Trophoblast cell (in vitro differentiated cells and primary cell): ENCODE measurements around the gene GPR180.

Experiments used
- DNase-seq, 2 donors: peaks; one replicate each; pipeline ENCODE4 v3.0.0-alpha.2; 2016
- H2AFZ ChIP-seq: 2 replicates; pipeline ENCODE4 v1.6.1; 2013; ENCODE audit warnings: low read length, moderate library complexity, mild to moderate bottlenecking; ENCODE audit not compliant: insufficient read depth, poor library complexity
- H2AK5ac ChIP-seq: 2 replicates; pipeline ENCODE4 v1.6.1; 2013; ENCODE audit warnings: mild to moderate bottlenecking, low read length
- H2BK120ac ChIP-seq: 2 replicates; pipeline ENCODE4 v1.6.1; 2013; ENCODE audit warnings: low read length, mild to moderate bottlenecking, moderate library complexity; ENCODE audit not compliant: insufficient read depth, poor library complexity
- H2BK12ac ChIP-seq: 2 replicates; pipeline ENCODE4 v1.6.1; 2013; ENCODE audit warnings: mild to moderate bottlenecking, low read length, moderate library complexity
- H2BK5ac ChIP-seq: 2 replicates; pipeline ENCODE4 v1.6.1; 2013; ENCODE audit warnings: low read length, low read depth, moderate library complexity, mild to moderate bottlenecking; ENCODE audit not compliant: poor library complexity
- H3K14ac ChIP-seq: 2 replicates; pipeline ENCODE4 v1.6.1; 2013; ENCODE audit warnings: mild to moderate bottlenecking, low read length
- H3K18ac ChIP-seq: 2 replicates; pipeline ENCODE4 v1.6.1; 2013; ENCODE audit warnings: mild to moderate bottlenecking, low read length
- H3K23ac ChIP-seq: 2 replicates; pipeline ENCODE4 v1.6.1; 2013; ENCODE audit warnings: low read length
- H3K27ac ChIP-seq: 2 replicates; pipeline ENCODE4 v1.5.1; 2013; ENCODE audit warnings: low read depth, mild to moderate bottlenecking, inconsistent platforms, low read length, moderate library complexity
- H3K27me3 ChIP-seq: 2 replicates; pipeline ENCODE4 v1.6.1; 2013; ENCODE audit warnings: inconsistent platforms, mild to moderate bottlenecking, low read length, moderate library complexity; ENCODE audit not compliant: insufficient read depth
- H3K36me3 ChIP-seq, 2 experiments: 1 replicate in 1 of 2; 2 replicates in 1 of 2; pipeline ENCODE4 v1.6.1; 2013; ENCODE audit warnings: low read length in 2 of 2, mild to moderate bottlenecking in 2 of 2, moderate library complexity in 1 of 2; ENCODE audit not compliant: insufficient read depth in 2 of 2, control insufficient read depth in 1 of 2
- H3K4ac ChIP-seq: 2 replicates; pipeline ENCODE4 v1.6.1; 2013; ENCODE audit warnings: low read depth, mild to moderate bottlenecking, low read length, moderate library complexity
- H3K4me1 ChIP-seq, 2 experiments: 1 replicate in 1 of 2; 2 replicates in 1 of 2; pipeline ENCODE4 v1.6.1; 2013; ENCODE audit warnings: low read length in 2 of 2, mild to moderate bottlenecking in 2 of 2, moderate library complexity in 1 of 2; ENCODE audit not compliant: insufficient read depth in 2 of 2, control insufficient read depth in 1 of 2
- H3K4me2 ChIP-seq: 2 replicates; pipeline ENCODE4 v1.6.1; 2013; ENCODE audit warnings: inconsistent platforms, mild to moderate bottlenecking, low read length, moderate library complexity
- H3K4me3 ChIP-seq: 2 replicates; pipeline ENCODE4 v1.5.1; 2013; ENCODE audit warnings: mild to moderate bottlenecking, low read depth, low read length, inconsistent platforms
- H3K79me1 ChIP-seq: one replicate; pipeline ENCODE4 v1.6.1; 2013; ENCODE audit warnings: low read length
- H3K79me2 ChIP-seq: 2 replicates; pipeline ENCODE4 v1.6.1; 2013; ENCODE audit warnings: low read length, mild to moderate bottlenecking; ENCODE audit not compliant: control insufficient read depth, insufficient read depth, poor library complexity
- H3K9ac ChIP-seq: 2 replicates; pipeline ENCODE4 v1.6.1; 2013; ENCODE audit warnings: mild to moderate bottlenecking, low read length
- H3K9me3 ChIP-seq: 2 replicates; pipeline ENCODE4 v1.6.1; 2013; ENCODE audit warnings: low read depth, mild to moderate bottlenecking, control low read depth, inconsistent platforms, low read length; ENCODE audit not compliant: insufficient read depth
- H4K12ac ChIP-seq: 2 replicates; pipeline ENCODE4 v1.6.1; 2013; ENCODE audit warnings: low read depth, mild to moderate bottlenecking, low read length, moderate library complexity
- H4K8ac ChIP-seq: 2 replicates; pipeline ENCODE4 v1.6.1; 2013; ENCODE audit warnings: low read depth, mild to moderate bottlenecking, low read length, moderate library complexity
- H4K91ac ChIP-seq: one replicate; pipeline ENCODE4 v1.6.1; 2013; ENCODE audit warnings: low read depth, mild to moderate bottlenecking, low read length, moderate library complexity
- WGBS: extraction: QIAGEN DNeasy Blood & Tissue Kit; methylation state at CpG from one replicate; pipeline ENCODE4 v1.1.7; 2013; ENCODE audit warnings: missing lambda C conversion rate; ENCODE audit not compliant: insufficient read length, insufficient coverage; ENCODE audit errors: extremely low coverage; 5-methylcytosine and 5-hydroxymethylcytosine counted together

Gene GPR180

DNA sequence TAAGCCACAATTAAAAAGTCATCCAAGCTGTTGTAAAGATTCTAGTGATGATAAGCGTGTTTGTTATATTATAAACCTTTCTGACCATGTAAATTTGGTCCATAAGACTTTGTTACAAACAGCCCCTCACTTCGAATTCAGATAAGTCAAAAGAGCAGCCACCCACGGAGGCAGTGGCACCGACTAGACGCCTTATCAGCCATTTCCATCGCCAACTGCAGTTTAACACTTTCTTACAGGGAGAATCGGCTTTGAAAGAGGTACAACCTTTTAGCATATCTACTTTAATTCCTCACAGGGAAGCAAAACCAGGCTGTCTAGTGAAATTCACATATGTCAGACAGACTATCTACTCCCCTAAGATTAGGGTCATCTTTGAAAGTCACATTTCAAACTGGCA lies 63.2 kb downstream of the GPR180 start:
- H3K4ac ChIP-seq: no peak overlapping the region
- no peaks in the 10 kb centered on the region for H3K36me3 ChIP-seq
- no peak overlapping the region for H3K23ac ChIP-seq
- no peaks in the 10 kb centered on the region for H3K4me1 ChIP-seq
- H3K4me3 ChIP-seq: no peak overlapping the region
- no CpG with 5 or more reads among the region's 7 CpGs for WGBS
- H3K9me3 ChIP-seq: no peaks in the 10 kb centered on the region
- no peak overlapping the region for H2BK5ac ChIP-seq
- H3K14ac ChIP-seq: no peak overlapping the region
- no peak overlapping the region for H4K8ac ChIP-seq
- H3K4me2 ChIP-seq: no peak overlapping the region
- no peak overlapping the region for H4K91ac ChIP-seq
- H2AK5ac ChIP-seq: no peak overlapping the region
- no peak overlapping the region for H4K12ac ChIP-seq
- no peak overlapping the region for H2BK120ac ChIP-seq
- H3K9ac ChIP-seq: no peak overlapping the region
- H3K27me3 ChIP-seq: no peaks in the 10 kb centered on the region
- no peak overlapping the region for H3K18ac ChIP-seq
- H3K79me2 ChIP-seq: no peaks in the 10 kb centered on the region
- H2BK12ac ChIP-seq: no peak overlapping the region
- no peak for DNase-seq
- H3K27ac ChIP-seq: no peak overlapping the region
- no peaks in the 10 kb centered on the region for H3K79me1 ChIP-seq
- H2AFZ ChIP-seq: no peak overlapping the region

DNA sequence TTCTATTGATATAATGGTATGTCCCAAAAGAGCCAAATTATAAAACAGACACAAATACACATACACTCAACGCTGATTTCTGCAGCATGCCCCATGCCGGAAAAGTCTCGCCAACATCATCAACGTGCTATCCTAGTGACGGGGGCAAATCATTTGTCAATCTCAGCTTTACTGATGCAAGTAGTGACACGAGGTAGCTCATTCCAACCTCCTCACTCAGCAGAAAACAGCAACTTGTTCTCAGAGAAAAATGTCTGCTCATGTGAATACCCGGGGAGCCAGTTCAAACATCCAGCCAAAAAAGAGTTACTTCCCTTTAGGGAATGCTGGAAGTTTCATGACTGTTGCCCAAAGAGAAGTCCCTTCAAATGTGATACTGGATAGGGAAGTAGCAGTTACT lies 64.4 kb downstream of the GPR180 start:
- Histone ChIP-seq H2BK120ac (no peak overlapping the region), H3K27me3 (no peaks in the 10 kb centered on the region), H3K18ac (no peak overlapping the region), H3K9me3 (no peaks in the 10 kb centered on the region), H2BK12ac (no peak overlapping the region), H3K79me1 (no peaks in the 10 kb centered on the region), H3K4ac (no peak overlapping the region), H2BK5ac (no peak overlapping the region), H3K14ac (no peak overlapping the region), H4K12ac (no peak overlapping the region), H3K4me1 (no peaks in the 10 kb centered on the region), H4K91ac (no peak overlapping the region), H4K8ac (no peak overlapping the region), H2AFZ (no peak overlapping the region), H3K36me3 (no peaks in the 10 kb centered on the region), H3K27ac (no peak overlapping the region), H3K9ac (no peak overlapping the region), H3K4me2 (no peak overlapping the region), H3K4me3 (no peak overlapping the region), H3K79me2 (no peaks in the 10 kb centered on the region), H3K23ac (no peak overlapping the region), H2AK5ac (no peak overlapping the region)
- no CpG with 5 or more reads among the region's 7 CpGs for WGBS
- no peak for DNase-seq

DNA sequence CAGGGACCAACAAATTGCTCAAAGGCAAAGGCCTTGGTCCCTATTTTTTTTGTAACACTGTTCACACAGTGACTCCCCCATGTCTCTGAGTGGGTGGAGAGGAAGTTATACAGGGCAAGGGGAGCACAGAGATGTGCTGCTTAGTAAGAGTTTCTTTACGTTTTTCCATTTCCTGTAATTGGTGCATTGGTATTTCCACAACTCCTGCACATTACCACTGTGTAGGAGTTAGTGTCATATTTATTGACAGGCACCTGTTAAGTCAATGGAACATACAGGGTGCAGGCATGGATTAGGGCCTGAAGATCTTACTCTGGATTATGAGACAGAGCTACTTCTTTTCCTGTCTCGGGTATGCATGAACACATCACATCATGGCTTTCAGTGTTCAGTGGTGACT lies 65.5 kb downstream of the GPR180 start:
- Histone ChIP-seq H3K27ac (no peak overlapping the region), H2AFZ (no peak overlapping the region), H3K27me3 (no peaks in the 10 kb centered on the region), H4K91ac (no peak overlapping the region), H3K79me1 (no peaks in the 10 kb centered on the region), H2AK5ac (no peak overlapping the region), H3K4me1 (no peaks in the 10 kb centered on the region), H3K36me3 (no peaks in the 10 kb centered on the region), H3K9ac (no peak overlapping the region), H3K4me2 (no peak overlapping the region), H3K4ac (no peak overlapping the region), H3K4me3 (no peak overlapping the region), H3K79me2 (no peaks in the 10 kb centered on the region), H2BK120ac (no peak overlapping the region), H4K8ac (no peak overlapping the region), H3K18ac (no peak overlapping the region), H4K12ac (no peak overlapping the region), H3K23ac (no peak overlapping the region), H2BK5ac (no peak overlapping the region), H2BK12ac (no peak overlapping the region), H3K9me3 (no peaks in the 10 kb centered on the region), H3K14ac (no peak overlapping the region)
- WGBS: no CpG with 5 or more reads among the region's 2 CpGs
- DNase-seq: no peak

DNA sequence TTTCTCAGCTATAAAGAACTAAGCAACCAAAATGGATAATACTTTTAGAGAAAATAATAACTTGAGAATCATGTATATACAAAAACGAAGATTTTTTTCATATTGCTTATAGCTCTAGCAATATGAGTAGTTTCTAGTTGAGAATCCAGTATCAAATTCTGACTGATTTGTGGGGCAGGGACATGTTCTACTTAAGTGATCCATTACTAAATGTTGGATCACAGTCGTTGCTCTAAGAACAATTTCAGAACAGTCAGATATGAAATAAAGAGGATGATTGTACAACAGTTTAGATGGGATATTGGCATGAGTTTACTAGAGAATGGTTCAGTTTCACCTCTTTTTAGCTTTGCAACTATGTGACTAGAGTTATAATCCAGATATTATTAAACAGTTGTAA lies 70.7 kb downstream of the GPR180 start:
- H4K91ac ChIP-seq: no peak overlapping the region
- WGBS: no CpG with 5 or more reads among the region's 2 CpGs
- no peak overlapping the region for H3K27ac ChIP-seq
- H3K14ac ChIP-seq: no peak overlapping the region
- no peak overlapping the region for H3K23ac ChIP-seq
- no peaks in the 10 kb centered on the region for H3K9me3 ChIP-seq
- no peaks in the 10 kb centered on the region for H3K79me2 ChIP-seq
- H3K4me2 ChIP-seq: no peak overlapping the region
- no peak overlapping the region for H2AFZ ChIP-seq
- no peak overlapping the region for H2BK5ac ChIP-seq
- no peaks in the 10 kb centered on the region for H3K4me1 ChIP-seq
- H2BK12ac ChIP-seq: no peak overlapping the region
- H2AK5ac ChIP-seq: no peak overlapping the region
- H4K8ac ChIP-seq: no peak overlapping the region
- no peaks in the 10 kb centered on the region for H3K36me3 ChIP-seq
- H3K9ac ChIP-seq: no peak overlapping the region
- no peak overlapping the region for H3K18ac ChIP-seq
- no peak overlapping the region for H2BK120ac ChIP-seq
- H4K12ac ChIP-seq: no peak overlapping the region
- no peaks in the 10 kb centered on the region for H3K79me1 ChIP-seq
- H3K4ac ChIP-seq: no peak overlapping the region
- DNase-seq: no peak
- no peaks in the 10 kb centered on the region for H3K27me3 ChIP-seq
- no peak overlapping the region for H3K4me3 ChIP-seq
